Spleen (tissue), 11 donors: ENCODE results near the gene ABLIM3. TPM values are rescaled to one million over a fixed set of nuclear protein-coding genes. Genes with fewer than 3 reads are reported as not detected.

Experiments used
- DNase-seq: peaks from one replicate; pipeline ENCODE4 v3.0.0-alpha.2; 2020
- H3K27ac ChIP-seq, 8 donors: fragments of 200-600 bp; sonication (generic) in 7 of 8; 1 replicate in 4 of 8; 2 replicates in 4 of 8; pipeline versions ENCODE4 v1.5.0 to v1.8.0; 2016 to 2021; ENCODE audit warnings: inconsistent platforms in 4 of 8, mild to moderate bottlenecking in 4 of 8, moderate library complexity in 1 of 8
- H3K27me3 ChIP-seq, 7 donors: fragments of 200-600 bp; sonication (generic) in 6 of 7; replicated peaks in 1 of 7; 1 replicate in 4 of 7; 2 replicates in 3 of 7; pipeline versions ENCODE4 v1.5.0 to v1.8.0; 2016 to 2021; ENCODE audit warnings: inconsistent platforms in 3 of 7, mild to moderate bottlenecking in 1 of 7
- H3K36me3 ChIP-seq, 6 donors: fragments of 200-600 bp; sonication (generic) in 5 of 6; 1 replicate in 4 of 6; 2 replicates in 2 of 6; pipeline versions ENCODE4 v1.5.0 to v1.8.0; 2016 to 2021; ENCODE audit warnings: inconsistent platforms in 2 of 6
- H3K4me1 ChIP-seq, 6 donors: fragments of 200-600 bp; sonication (generic) in 5 of 6; 1 replicate in 3 of 6; 2 replicates in 3 of 6; pipeline versions ENCODE4 v1.5.0 to v1.8.0; 2016 to 2021; ENCODE audit warnings: inconsistent platforms in 3 of 6
- H3K4me3 ChIP-seq, 8 donors: fragments of 200-600 bp; sonication (generic) in 7 of 8; 1 replicate in 4 of 8; 2 replicates in 4 of 8; pipeline versions ENCODE4 v1.5.0 to v1.8.0; 2016 to 2021; ENCODE audit warnings: inconsistent platforms in 4 of 8, mild to moderate bottlenecking in 4 of 8, moderate library complexity in 2 of 8
- H3K9me3 ChIP-seq, 8 donors: fragments of 200-600 bp; sonication (generic) in 7 of 8; 1 replicate in 4 of 8; 2 replicates in 4 of 8; pipeline versions ENCODE4 v1.5.0 to v1.8.0; 2016 to 2021; ENCODE audit warnings: inconsistent platforms in 4 of 8
- POLR2A ChIP-seq, 3 donors: fragments of 450-650 bp; IDR thresholded peaks; one replicate each; pipeline ENCODE4 v1.5.1; 2017; ENCODE audit warnings: antibody characterized with exemption in 3 of 3, mild to moderate bottlenecking in 1 of 3
- POLR2AphosphoS5 ChIP-seq, 3 donors: sonication (generic); formaldehyde crosslinking; IDR thresholded peaks; one replicate each; pipeline ENCODE4 v1.5.1; 2017; ENCODE audit warnings: antibody characterized with exemption in 3 of 3
- WGBS, 5 donors: extraction: QIAGEN DNeasy Blood & Tissue Kit in 3 of 5; methylation state at CpG; one replicate each; pipeline versions ENCODE4 v1.1.5 to v1.1.7; 2013 to 2018; 5-methylcytosine and 5-hydroxymethylcytosine counted together
- intact Hi-C: fragments of 100-400 bp; cut with DNase I; formaldehyde crosslinking; loops from one replicate; pipeline ENCODE4 v1.15.0; 2023; ENCODE audit warnings: low total_unique reads
- polyA plus RNA-seq, 3 donors: library from polyadenylated mRNA; stranded (reverse); fragments of 200-250 nt; gene quantifications; one replicate each; pipeline ENCODE4 v1.2.1, GENCODE V29; 2013
- total RNA-seq, 7 donors: library from RNA; depleted of rRNA in 3 of 7; stranded (reverse); fragments of >200 nt in 3 of 7; fragmentation: NEBNext Ultra II Directional in 4 of 7; extraction: Animal tissue kit (Norgen Biotek cat#: 25700) in 4 of 7; gene quantifications; one replicate each; pipeline versions ENCODE4 v1.1.0 to v1.2.1, GENCODE V29; 2016 to 2021
- TF ChIP-seq, protein P1 (sequence below), 11 experiments: fragments of 200-600 bp in 7 of 11; fragments of 450-650 bp in 4 of 11; sonication (generic) in 4 of 11; IDR thresholded peaks in 8 of 11; conservative IDR thresholded peaks in 3 of 11; 1 replicate in 7 of 11; 2 replicates in 4 of 11; pipeline versions ENCODE4 v1.4.0 to v1.8.0; 2016 to 2021; ENCODE audit warnings: antibody characterized with exemption in 11 of 11, inconsistent platforms in 4 of 11, mild to moderate bottlenecking in 1 of 11
- donor health status: healthy with polysubstance abuse.
- donor health status: DM: no; HTN: no; CAD: no; lungs with moderate emphysema.
- donor health status: DM: no; HTN: no; CAD: no.
- donor health status: Bipolar disorder and iron deficiency.
- donor health status: healthy.
- donor health status: DM: no; HTN: no; CAD: no.
- donor health status: DM: yes; HTN: yes; CAD: no.

ABLIM3 gene
- total and polyA plus RNA-seq, 10 donors: 3.3 to 32.9 (median 13.6) TPM

DNA sequence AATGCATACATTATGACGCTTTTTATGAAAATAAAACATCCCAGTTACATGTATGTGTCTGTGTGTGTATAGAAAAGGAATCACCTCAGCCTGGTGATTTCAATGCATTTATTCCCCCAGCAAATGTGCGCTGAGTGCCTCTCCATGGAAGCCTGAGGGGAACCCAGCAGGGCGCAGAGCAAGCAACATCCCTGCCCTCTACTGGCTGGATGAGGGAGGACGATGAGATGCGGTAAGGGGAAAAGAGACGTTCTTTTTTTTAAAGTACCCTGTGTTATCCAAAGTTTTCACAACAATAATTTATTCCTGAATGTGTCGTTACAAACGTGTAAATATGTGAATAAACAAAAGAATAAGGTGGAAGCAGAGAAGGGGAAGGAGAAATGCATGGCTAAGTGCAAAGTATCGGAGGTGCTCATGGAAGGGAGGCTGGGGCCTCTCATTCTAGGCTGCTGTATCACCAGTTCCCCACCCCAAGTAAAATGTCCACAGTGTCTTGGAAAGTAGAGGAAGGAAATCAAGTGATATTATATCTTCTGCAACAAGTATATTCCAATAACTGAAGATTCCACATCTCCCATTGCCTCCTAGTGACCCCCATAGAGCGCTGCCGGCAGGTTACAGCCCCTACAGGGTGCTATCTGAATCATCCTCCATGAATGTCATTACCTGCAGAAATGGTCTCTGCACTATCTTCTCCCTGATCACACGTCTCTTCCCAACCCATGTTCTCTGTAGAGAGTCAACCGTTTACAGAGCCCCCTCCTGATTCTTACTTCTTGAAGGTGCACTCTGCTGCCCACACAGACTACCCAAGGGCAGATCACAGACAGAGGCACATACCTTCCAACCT lies 13.0 kb upstream of the ABLIM3 start:
- peaks cover 0 to 8% (median 0%) of the 10 kb centered on the region in 7 donors for H3K27me3 ChIP-seq
- no peak overlapping the region for H3K27ac ChIP-seq
- no peak for TF ChIP-seq POLR2AphosphoS5 (IDR thresholded peaks at IDR 0.05)
- TF ChIP-seq, protein P1, sequence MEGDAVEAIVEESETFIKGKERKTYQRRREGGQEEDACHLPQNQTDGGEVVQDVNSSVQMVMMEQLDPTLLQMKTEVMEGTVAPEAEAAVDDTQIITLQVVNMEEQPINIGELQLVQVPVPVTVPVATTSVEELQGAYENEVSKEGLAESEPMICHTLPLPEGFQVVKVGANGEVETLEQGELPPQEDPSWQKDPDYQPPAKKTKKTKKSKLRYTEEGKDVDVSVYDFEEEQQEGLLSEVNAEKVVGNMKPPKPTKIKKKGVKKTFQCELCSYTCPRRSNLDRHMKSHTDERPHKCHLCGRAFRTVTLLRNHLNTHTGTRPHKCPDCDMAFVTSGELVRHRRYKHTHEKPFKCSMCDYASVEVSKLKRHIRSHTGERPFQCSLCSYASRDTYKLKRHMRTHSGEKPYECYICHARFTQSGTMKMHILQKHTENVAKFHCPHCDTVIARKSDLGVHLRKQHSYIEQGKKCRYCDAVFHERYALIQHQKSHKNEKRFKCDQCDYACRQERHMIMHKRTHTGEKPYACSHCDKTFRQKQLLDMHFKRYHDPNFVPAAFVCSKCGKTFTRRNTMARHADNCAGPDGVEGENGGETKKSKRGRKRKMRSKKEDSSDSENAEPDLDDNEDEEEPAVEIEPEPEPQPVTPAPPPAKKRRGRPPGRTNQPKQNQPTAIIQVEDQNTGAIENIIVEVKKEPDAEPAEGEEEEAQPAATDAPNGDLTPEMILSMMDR (IDR thresholded peaks at IDR 0.05 in 8 of 11, conservative IDR thresholded peaks at IDR 0.05 in 3 of 11): peak in 10 of 11 experiments; percentile 15 to 71 (median 46)
- no peak overlapping the region for H3K4me3 ChIP-seq
- no peaks in the 10 kb centered on the region for H3K36me3 ChIP-seq
- H3K4me1 ChIP-seq: no peaks in the 10 kb centered on the region
- intact Hi-C loops: no loop called here
- no peak for DNase-seq
- H3K9me3 ChIP-seq: no peaks in the 10 kb centered on the region
- WGBS, 5 donors: 50 to 55% (median 53%) methylated on average over 13 of the region's 13 CpGs

GRCh38 chr5:149129181-149129580 lies 12.1 kb upstream of the ABLIM3 start:
- Histone ChIP-seq H3K27me3 (peaks cover 0 to 15% (median 0%) of the 10 kb centered on the region in 7 donors), H3K4me1 (peaks cover 0 to 2% (median 0%) of the 10 kb centered on the region in 6 donors), H3K27ac (no peak overlapping the region), H3K9me3 (no peaks in the 10 kb centered on the region), H3K4me3 (no peak overlapping the region), H3K36me3 (no peaks in the 10 kb centered on the region)
- TF ChIP-seq, protein P1 (IDR thresholded peaks at IDR 0.05 in 8 of 11, conservative IDR thresholded peaks at IDR 0.05 in 3 of 11): no peak
- TF ChIP-seq POLR2AphosphoS5 (IDR thresholded peaks at IDR 0.05) (no peak), POLR2A (IDR thresholded peaks at IDR 0.05) (no peak)
- no peak for DNase-seq
- 79 to 91% (median 80%) methylated on average over 1 of the region's 1 CpG for WGBS, 5 donors
- intact Hi-C loops: no loop called here

GRCh38 chr5:149130121-149130914 lies 11.0 kb upstream of the ABLIM3 start:
- WGBS, 5 donors: 58 to 70% (median 65%) methylated on average over 8 of the region's 8 CpGs
- Histone ChIP-seq H3K36me3 (no peaks in the 10 kb centered on the region), H3K27ac (no peak overlapping the region), H3K4me3 (no peak overlapping the region), H3K9me3 (no peaks in the 10 kb centered on the region), H3K4me1 (peaks cover 0 to 13% (median 0%) of the 10 kb centered on the region in 6 donors), H3K27me3 (peaks cover 0 to 18% (median 0%) of the 10 kb centered on the region in 7 donors)
- DNase-seq: no peak
- intact Hi-C loops: loop anchor here (10.0 kb wide), 1 partner anchor 434 kb away; no protein-coding TSS in a partner anchor
- TF ChIP-seq POLR2A (IDR thresholded peaks at IDR 0.05): no peak
- TF ChIP-seq, protein P1 (IDR thresholded peaks at IDR 0.05 in 8 of 11, conservative IDR thresholded peaks at IDR 0.05 in 3 of 11): no peak
